ENCODE results near the gene WDTC1. TPM values are rescaled to one million over a fixed set of nuclear protein-coding genes. Genes with fewer than 3 reads are reported as not detected.

Gene WDTC1
- total and polyA plus RNA-seq, 2 of the 13 experiments (the other 11 are each of a cell fraction or from before 2014, with no cell fraction given), result 5.5 TPM

DNA sequence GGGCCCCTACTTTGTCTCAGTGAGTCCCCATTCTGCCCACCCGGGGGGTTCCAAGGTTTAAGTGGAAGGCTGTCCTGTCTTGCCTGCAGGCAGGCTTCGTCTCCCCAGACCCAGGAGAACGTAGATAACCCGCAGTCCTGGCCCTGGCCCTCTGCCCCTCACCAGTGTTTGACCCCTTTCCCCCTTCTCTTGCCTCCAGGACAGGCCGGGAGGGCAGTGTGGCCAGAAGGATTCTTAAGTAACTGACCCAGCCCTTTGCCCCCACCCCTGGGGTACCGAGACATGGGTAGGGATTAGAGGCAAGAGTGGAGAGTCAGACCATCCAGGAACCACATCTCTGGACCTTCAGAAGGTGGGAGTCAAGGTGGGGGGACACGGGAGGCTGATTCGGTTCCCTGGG is 96.4 kb downstream of the WDTC1 start (continued):
- no peak for TF ChIP-seq ZBTB26 (CRISPR knock-in tag; IDR thresholded peaks at IDR 0.05; ENCODE audit: borderline replicate concordance)

- H3K9me3 ChIP-seq (ENCODE audit: low read length), result no peaks in the 10 kb centered on the region
- WGBS (ENCODE audit: low lambda C conversion rate), result 93% methylated on average over 2 of the region's 3 CpGs
- H3K4me1 ChIP-seq (ENCODE audit: insufficient read depth, low read length), result no peaks in the 10 kb centered on the region
- H3K9ac ChIP-seq (ENCODE audit: insufficient read depth, low read depth, low read length), result no peak overlapping the region
- ChIA-PET POLR2A (interaction anchor here (1.0 kb wide), 1 partner anchor 12 kb away, joined by 3 read pairs; no protein-coding TSS in a partner anchor), CTCF (ENCODE audit: low intra/inter-chr PET ratio, low total read pairs) (no interaction called here)
- H4K20me1 ChIP-seq (ENCODE audit: insufficient read depth, low read length), result no peaks in the 10 kb centered on the region
- peaks cover 13% of the 10 kb centered on the region for H3K79me2 ChIP-seq (ENCODE audit: insufficient read depth, low read length)
- DNase-seq (ENCODE audit: low spot score) (no peak), FAIRE-seq (no peak), ATAC-seq (no peak)
- no peak overlapping the region for H3K4me3 ChIP-seq (replicated peaks in 1 of 3; ENCODE audit: insufficient read depth in 1 of 3, low read depth in 2 of 3, low read length in 3 of 3)
- H3K4me2 ChIP-seq (ENCODE audit: low read depth, low read length), result no peak overlapping the region
- H2AFZ ChIP-seq (ENCODE audit: low read length), result no peak overlapping the region
- no peaks in the 10 kb centered on the region for H3K27me3 ChIP-seq (ENCODE audit: control insufficient read depth in 1 of 2, insufficient read depth in 2 of 2, low read length in 2 of 2)
- intact Hi-C loops (cut with micrococcal nuclease; ENCODE audit: unreplicated experiment), result no loop called here
- in situ Hi-C loops (cut with HindIII; ENCODE audit: extremely low pct_ligation_motif_present, low pct_unique_long_range_greater_than_20kb), result no loop called here
- H3K36me3 ChIP-seq (replicated peaks in 1 of 2; ENCODE audit: control insufficient read depth in 1 of 2, insufficient read depth in 2 of 2, low read length in 2 of 2), result peaks cover 18 to 76% of the 10 kb centered on the region in 2 experiments
- no peak overlapping the region for H3K27ac ChIP-seq (ENCODE audit: extremely low read length, insufficient read depth, low read length)
- BruUV-seq (replicated peaks), result no TSS peak
- TF ChIP-seq ZFP36L1 (CRISPR knock-in tag; IDR thresholded peaks at IDR 0.05) (no peak), HOXA5 (CRISPR knock-in tag; IDR thresholded peaks at IDR 0.05) (no peak), MTA1 (CRISPR knock-in tag; IDR thresholded peaks at IDR 0.05; ENCODE audit: borderline replicate concordance) (no peak), HNRNPK (IDR thresholded peaks at IDR 0.05; ENCODE audit: low read depth, low read length, poor library complexity, severe bottlenecking) (no peak), NAIF1 (CRISPR knock-in tag; IDR thresholded peaks at IDR 0.05; ENCODE audit: borderline replicate concordance) (no peak), ZNF775 (CRISPR knock-in tag; IDR thresholded peaks at IDR 0.05; ENCODE audit: borderline replicate concordance) (no peak), ZNF891 (CRISPR knock-in tag; IDR thresholded peaks at IDR 0.05) (no peak), ZFX (CRISPR knock-in tag; IDR thresholded peaks at IDR 0.05; ENCODE audit: low read depth) (no peak), ZNF275 (CRISPR knock-in tag; IDR thresholded peaks at IDR 0.05; ENCODE audit: borderline replicate concordance) (no peak), ZNF572 (CRISPR knock-in tag; IDR thresholded peaks at IDR 0.05) (no peak), LBX2 (CRISPR knock-in tag; IDR thresholded peaks at IDR 0.05; ENCODE audit: borderline replicate concordance) (no peak), ZNF720 (CRISPR knock-in tag; IDR thresholded peaks at IDR 0.05) (no peak), ZNF556 (CRISPR knock-in tag; IDR thresholded peaks at IDR 0.05; ENCODE audit: borderline replicate concordance) (no peak), ZNF235 (CRISPR knock-in tag; IDR thresholded peaks at IDR 0.05; ENCODE audit: borderline replicate concordance) (no peak), ZNF850 (CRISPR knock-in tag; conservative IDR thresholded peaks at IDR 0.05) (no peak), JUN (CRISPR knock-in tag; IDR thresholded peaks at IDR 0.05) (no peak), ZNF562 (CRISPR knock-in tag; IDR thresholded peaks at IDR 0.05; ENCODE audit: borderline replicate concordance) (no peak)
- TF ChIP-seq, protein P1, sequence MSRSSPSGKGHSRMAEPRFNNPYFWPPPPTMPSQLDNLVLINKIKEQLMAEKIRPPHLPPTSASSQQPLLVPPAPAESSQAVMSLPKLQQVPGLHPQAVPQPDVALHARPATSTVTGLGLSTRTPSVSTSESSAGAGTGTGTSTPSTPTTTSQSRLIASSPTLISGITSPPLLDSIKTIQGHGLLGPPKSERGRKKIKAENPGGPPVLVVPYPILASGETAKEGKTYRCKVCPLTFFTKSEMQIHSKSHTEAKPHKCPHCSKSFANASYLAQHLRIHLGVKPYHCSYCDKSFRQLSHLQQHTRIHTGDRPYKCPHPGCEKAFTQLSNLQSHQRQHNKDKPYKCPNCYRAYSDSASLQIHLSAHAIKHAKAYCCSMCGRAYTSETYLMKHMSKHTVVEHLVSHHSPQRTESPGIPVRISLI (CRISPR knock-in tag; IDR thresholded peaks at IDR 0.05; ENCODE audit: borderline replicate concordance), result no peak
Measured at GRCh38 chr1:27331426-27331825, 97.0 kb downstream of the WDTC1 start.
